GM12801 (cell line): Measurements from ENCODE around the gene CIDEC.

Experiments used
- CTCF ChIP-seq: IDR thresholded peaks from one replicate; pipeline ENCODE4 v1.5.1; 2011; ENCODE audit warnings: control low read depth; ENCODE audit not compliant: insufficient read length; ENCODE audit errors: extremely low read depth

The CIDEC gene, protein sequence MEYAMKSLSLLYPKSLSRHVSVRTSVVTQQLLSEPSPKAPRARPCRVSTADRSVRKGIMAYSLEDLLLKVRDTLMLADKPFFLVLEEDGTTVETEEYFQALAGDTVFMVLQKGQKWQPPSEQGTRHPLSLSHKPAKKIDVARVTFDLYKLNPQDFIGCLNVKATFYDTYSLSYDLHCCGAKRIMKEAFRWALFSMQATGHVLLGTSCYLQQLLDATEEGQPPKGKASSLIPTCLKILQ

GRCh38 chr3:9879830-9880549, at the start of gene CIDEC:
CIDEC (minus strand) TSS chr3:9880253; CDS start chr3:9878486, 1,767 bp downstream.
- no peak for TF ChIP-seq CTCF

DNA sequence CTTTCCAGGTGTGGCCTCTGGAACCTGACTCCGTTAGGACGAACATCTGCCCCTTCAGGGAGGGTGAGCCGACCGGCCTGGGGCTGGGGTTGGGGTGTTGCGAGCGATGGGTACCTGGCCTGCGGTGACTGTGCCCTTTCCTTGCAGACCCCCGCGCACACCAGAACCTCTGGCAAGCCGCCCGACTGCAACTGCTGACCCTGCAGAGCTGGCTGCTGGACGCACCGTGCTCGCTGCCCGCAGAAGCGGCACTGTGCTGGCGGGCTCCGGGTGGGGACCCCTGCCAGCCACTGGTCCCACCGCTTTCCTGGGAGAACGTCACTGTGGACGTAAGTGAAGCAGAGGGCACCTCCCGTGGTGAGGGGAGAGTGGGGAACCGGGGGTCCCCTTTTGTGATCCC, 48.1 kb upstream of the CIDEC start:
- no peak for TF ChIP-seq CTCF

DNA sequence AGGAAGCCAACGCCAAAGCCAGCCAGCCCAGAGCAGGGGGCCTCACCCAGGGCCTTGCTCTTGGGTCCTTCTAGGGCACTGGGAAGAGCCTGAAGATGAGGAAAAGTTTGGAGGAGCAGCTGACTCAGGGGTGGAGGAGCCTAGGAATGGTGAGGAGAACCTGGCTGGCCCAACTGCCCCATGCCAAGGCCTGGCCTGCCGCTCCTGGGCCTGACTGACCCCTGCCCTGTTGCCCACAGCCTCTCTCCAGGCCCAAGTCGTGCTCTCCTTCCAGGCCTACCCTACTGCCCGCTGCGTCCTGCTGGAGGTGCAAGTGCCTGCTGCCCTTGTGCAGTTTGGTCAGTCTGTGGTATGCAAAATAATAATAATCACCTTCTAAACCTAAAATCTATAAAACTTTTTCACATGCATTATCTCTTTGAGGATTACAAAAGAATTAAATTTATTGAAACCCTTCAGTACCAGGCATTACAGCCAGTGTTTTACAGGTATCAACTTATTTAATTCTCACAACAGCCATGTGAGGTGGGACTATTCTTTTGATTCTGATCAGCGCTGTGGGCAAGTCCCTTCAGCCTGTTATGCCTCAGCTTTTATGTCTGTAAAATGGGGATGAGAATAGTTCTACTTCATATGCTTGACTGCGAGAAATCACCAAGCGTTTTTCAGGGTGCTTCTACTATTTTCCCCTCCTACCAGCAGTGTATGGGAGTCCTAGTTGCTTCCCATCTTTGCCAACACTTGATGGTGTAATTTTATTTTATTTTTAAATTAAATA, 38.4 kb upstream of the CIDEC start:
- no peak for TF ChIP-seq CTCF

GRCh38 chr3:9917820-9918219, 37.8 kb upstream of the CIDEC start:
- no peak for TF ChIP-seq CTCF

- TF ChIP-seq CTCF, result no peak
These were observed 37.0 kb upstream of the CIDEC start, which contains the start of gene IL17RC for GRCh38 chr3:9916734-9917680. IL17RC (plus strand) TSS chr3:9917098; CDS start chr3:9917316, 218 bp downstream.

GRCh38 chr3:9916346-9916733, 36.3 kb upstream of the CIDEC start:
- no peak for TF ChIP-seq CTCF
